ENCODE measurements around the gene NPHP4. TPM values are rescaled to one million over a fixed set of nuclear protein-coding genes. Genes with fewer than 3 reads are reported as not detected.

NPHP4 gene
- total and polyA plus RNA-seq, 9 of the 15 experiments (the other 6 are each of a cell fraction or from before 2014, with no cell fraction given) = 0.52 to 26.2 (median 6.7) TPM

DNA sequence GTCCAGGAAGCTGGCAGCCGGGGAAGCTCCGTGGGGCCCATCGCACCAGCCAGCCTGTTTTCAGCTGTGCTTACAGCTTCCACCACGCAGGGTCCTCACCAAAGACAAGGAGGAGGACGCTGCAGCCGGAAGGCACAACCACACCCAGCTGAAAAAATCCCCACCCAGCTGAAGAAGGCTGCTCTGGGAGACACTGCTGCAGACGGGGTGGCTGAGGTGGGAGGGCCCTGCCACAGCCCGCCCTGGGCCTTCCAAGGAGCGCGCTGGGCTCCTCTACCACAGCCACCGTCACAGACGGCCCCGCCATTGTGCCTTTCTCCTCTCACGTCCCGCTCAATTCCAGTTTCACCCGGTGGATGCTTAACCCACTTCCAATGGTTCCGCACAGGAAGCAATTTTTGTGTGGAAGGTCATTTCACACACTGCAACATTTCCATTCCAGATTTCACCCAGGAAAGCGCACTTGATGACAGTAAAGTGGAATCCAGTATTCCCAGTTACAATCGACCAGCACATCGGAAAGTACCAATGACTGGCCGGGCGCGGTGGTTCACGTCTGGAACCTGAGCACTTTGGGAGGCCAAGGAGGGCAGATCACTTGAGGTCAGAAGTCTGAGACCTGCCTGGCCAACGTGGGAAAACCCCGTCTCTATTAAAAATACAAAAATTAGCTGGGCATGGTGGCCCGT lies 47.9 kb downstream of the NPHP4 start:
- BruUV-seq (replicated peaks) = no TSS peak

More for the DNA sequence above, 47.9 kb downstream of the NPHP4 start:
- Histone ChIP-seq H3K27ac (ENCODE audit: extremely low read depth, low read depth, low read length) (no peak overlapping the region), H3K27me3 (ENCODE audit: control insufficient read depth in 2 of 2, insufficient read depth in 2 of 2, low read length in 2 of 2) (no peaks in the 10 kb centered on the region), H3K4me3 (no peak overlapping the region), H3K36me3 (ENCODE audit: control insufficient read depth, insufficient read depth, low read length) (peaks cover 33% of the 10 kb centered on the region; the same call in 2 of the 3 replicates), H3K9me3 (replicated peaks; ENCODE audit: control insufficient read depth, insufficient read depth, low read depth, low read length) (no peaks in the 10 kb centered on the region), H3K79me2 (ENCODE audit: control insufficient read depth, insufficient read depth, low read length) (no peaks in the 10 kb centered on the region), H3K4me1 (replicated peaks in 1 of 2; ENCODE audit: control insufficient read depth in 2 of 2, insufficient read depth in 2 of 2, low read length in 2 of 2) (peaks cover 1 to 6% of the 10 kb centered on the region in 2 experiments; a peak in 4 of 5 replicates), H4K20me1 (replicated peaks; ENCODE audit: control insufficient read depth, insufficient read depth, low read length) (no peaks in the 10 kb centered on the region), H2AFZ (ENCODE audit: low read depth, low read length) (no peak overlapping the region), H3K4me2 (ENCODE audit: insufficient read depth, low read length) (no peak overlapping the region), H3K9me1 (ENCODE audit: control insufficient read depth, insufficient read depth, low read length) (peaks cover under 1% of the 10 kb centered on the region), H3K9ac (ENCODE audit: insufficient read depth in 1 of 2, low read depth in 2 of 2, low read length in 2 of 2) (no peak overlapping the region; a peak in 1 of 4 replicates)
- FAIRE-seq (no peak), ATAC-seq (no peak; the same call in 2 of the 3 replicates), DNase-seq (ENCODE audit: extremely low read depth in 1 of 4, low spot score in 3 of 4) (no peak)
- TF ChIP-seq NELFE (IDR thresholded peaks at IDR 0.05; ENCODE audit: insufficient read depth, insufficient read length) (no peak), CHD4 (IDR thresholded peaks at IDR 0.05; ENCODE audit: insufficient read depth, insufficient replicate concordance, low read depth, low read length, poor library complexity, severe bottlenecking) (no peak), TAL1 (IDR thresholded peaks at IDR 0.05) (no peak), MTA3 (IDR thresholded peaks at IDR 0.05; ENCODE audit: borderline replicate concordance) (no peak), ZNF324 (CRISPR knock-in tag; IDR thresholded peaks at IDR 0.05) (no peak), CREM (IDR thresholded peaks at IDR 0.05; ENCODE audit: low read depth) (no peak), HMG20B (CRISPR knock-in tag; IDR thresholded peaks at IDR 0.05) (no peak), PHF21A (IDR thresholded peaks at IDR 0.05; ENCODE audit: borderline replicate concordance, low read depth) (no peak), NFE2L1 (tag; IDR thresholded peaks at IDR 0.05; ENCODE audit: borderline replicate concordance, low read depth) (no peak), ZNF239 (CRISPR knock-in tag; IDR thresholded peaks at IDR 0.05) (no peak), ZNF384 (IDR thresholded peaks at IDR 0.05; ENCODE audit: low read depth, low read length) (no peak)
- TF ChIP-seq, protein P1, sequence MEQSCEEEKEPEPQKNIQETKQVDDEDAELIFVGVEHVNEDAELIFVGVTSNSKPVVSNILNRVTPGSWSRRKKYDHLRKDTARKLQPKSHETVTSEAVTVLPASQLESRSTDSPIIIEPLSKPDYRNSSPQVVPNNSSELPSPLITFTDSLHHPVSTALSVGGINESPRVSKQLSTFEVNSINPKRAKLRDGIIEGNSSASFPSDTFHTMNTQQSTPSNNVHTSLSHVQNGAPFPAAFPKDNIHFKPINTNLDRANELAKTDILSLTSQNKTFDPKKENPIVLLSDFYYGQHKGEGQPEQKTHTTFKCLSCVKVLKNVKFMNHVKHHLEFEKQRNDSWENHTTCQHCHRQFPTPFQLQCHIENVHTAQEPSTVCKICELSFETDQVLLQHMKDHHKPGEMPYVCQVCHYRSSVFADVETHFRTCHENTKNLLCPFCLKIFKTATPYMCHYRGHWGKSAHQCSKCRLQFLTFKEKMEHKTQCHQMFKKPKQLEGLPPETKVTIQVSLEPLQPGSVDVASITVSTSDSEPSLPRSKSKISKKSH (CRISPR knock-in tag; IDR thresholded peaks at IDR 0.05) = no peak
- TF ChIP-seq, protein P2, sequence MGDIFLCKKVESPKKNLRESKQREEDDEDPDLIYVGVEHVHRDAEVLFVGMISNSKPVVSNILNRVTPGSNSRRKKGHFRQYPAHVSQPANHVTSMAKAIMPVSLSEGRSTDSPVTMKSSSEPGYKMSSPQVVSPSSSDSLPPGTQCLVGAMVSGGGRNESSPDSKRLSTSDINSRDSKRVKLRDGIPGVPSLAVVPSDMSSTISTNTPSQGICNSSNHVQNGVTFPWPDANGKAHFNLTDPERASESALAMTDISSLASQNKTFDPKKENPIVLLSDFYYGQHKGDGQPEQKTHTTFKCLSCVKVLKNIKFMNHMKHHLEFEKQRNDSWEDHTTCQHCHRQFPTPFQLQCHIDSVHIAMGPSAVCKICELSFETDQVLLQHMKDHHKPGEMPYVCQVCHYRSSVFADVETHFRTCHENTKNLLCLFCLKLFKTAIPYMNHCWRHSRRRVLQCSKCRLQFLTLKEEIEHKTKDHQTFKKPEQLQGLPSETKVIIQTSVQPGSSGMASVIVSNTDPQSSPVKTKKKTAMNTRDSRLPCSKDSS (IDR thresholded peaks at IDR 0.05; ENCODE audit: low read depth, partially characterized antibody) = no peak
- ChIA-PET CTCF (ENCODE audit: low intra/inter-chr PET ratio) (no interaction called here), POLR2A (no interaction called here)
- 79% methylated on average over 27 of the region's 27 CpGs for WGBS (ENCODE audit: insufficient coverage, low coverage, missing lambda C conversion rate)
- in situ Hi-C loops (cut with MboI) = no loop called here
- intact Hi-C loops (cut with micrococcal nuclease) = no loop called here
